ENCODE data around the gene FYB2. TPM values are rescaled to one million over a fixed set of nuclear protein-coding genes. Genes with fewer than 3 reads are reported as not detected.

Gene FYB2
- total and polyA plus RNA-seq, 2 experiments from 2014 or later = 15.5 to 18.6 TPM

DNA sequence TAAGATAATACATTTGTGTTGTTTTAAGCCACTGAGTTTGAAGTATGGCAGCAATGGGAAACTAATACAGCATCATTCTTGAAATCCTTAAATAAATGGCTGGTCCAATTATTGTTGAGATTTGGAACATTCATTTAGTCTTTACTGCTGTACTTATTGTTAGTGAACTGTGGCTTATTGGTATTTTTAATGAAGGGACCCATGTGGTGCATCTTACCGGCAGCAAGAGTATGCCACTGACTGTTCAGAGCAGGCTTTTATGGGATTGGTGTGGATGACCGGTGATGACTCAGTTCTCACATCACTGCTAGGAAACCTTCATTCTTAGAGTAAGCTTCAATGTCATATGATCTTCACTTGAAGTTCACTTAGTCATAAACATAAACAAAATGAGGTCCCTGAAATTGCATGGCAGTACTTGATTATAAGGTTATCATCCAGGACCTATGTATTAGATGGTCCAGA, 142.6 kb downstream of the FYB2 start:
- Histone ChIP-seq H3K9me3 (ENCODE audit: low read depth) (no peaks in the 10 kb centered on the region), H2AFZ (no peak overlapping the region), H4K20me1 (ENCODE audit: insufficient read depth, poor library complexity, severe bottlenecking) (no peaks in the 10 kb centered on the region), H3K27me3 (no peaks in the 10 kb centered on the region), H3K4me1 (ENCODE audit: insufficient read depth) (no peaks in the 10 kb centered on the region), H3K36me3 (replicated peaks; ENCODE audit: insufficient read depth, low read depth) (no peaks in the 10 kb centered on the region), H3K9me2 (replicated peaks; ENCODE audit: insufficient read depth) (no peaks in the 10 kb centered on the region), H3K27ac (no peak overlapping the region), H3K4me2 (no peak overlapping the region), H3K4me3 (no peak overlapping the region), H3K79me2 (no peaks in the 10 kb centered on the region)
- no peak for TF ChIP-seq EZH2 (IDR thresholded peaks at IDR 0.05; ENCODE audit: borderline replicate concordance)
- TF ChIP-seq, protein P1, sequence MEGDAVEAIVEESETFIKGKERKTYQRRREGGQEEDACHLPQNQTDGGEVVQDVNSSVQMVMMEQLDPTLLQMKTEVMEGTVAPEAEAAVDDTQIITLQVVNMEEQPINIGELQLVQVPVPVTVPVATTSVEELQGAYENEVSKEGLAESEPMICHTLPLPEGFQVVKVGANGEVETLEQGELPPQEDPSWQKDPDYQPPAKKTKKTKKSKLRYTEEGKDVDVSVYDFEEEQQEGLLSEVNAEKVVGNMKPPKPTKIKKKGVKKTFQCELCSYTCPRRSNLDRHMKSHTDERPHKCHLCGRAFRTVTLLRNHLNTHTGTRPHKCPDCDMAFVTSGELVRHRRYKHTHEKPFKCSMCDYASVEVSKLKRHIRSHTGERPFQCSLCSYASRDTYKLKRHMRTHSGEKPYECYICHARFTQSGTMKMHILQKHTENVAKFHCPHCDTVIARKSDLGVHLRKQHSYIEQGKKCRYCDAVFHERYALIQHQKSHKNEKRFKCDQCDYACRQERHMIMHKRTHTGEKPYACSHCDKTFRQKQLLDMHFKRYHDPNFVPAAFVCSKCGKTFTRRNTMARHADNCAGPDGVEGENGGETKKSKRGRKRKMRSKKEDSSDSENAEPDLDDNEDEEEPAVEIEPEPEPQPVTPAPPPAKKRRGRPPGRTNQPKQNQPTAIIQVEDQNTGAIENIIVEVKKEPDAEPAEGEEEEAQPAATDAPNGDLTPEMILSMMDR (IDR thresholded peaks at IDR 0.05; ENCODE audit: poor library complexity) = no peak
- no peak for TF ChIP-seq EZH2phosphoT487 (IDR thresholded peaks at IDR 0.05; ENCODE audit: low read depth, severe bottlenecking, unreplicated experiment)
- 45% methylated on average over 2 of the region's 2 CpGs for WGBS (ENCODE audit: low lambda C conversion rate, missing lambda C conversion rate)
- peak; percentile 10 for DNase-seq (ENCODE audit: low spot score)

DNA sequence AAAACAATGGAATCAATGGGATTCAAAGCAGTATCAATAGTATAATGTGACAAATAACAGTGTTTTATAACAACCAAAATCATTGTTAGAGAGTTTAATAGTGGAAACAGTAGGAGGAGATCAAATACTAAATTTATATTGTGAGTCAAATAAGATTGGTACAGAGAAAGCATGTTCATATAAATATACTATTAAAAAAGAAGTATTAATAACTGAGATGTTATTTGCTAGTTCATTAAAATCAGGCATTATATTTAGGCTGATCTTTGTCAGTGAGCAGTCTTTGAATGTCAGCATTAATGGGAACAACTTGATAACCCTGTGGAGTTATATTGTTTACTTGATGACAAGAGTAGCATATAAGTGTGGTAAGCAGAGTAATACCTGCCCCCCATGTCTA, 143.4 kb downstream of the FYB2 start:
- Histone ChIP-seq H3K4me1 (ENCODE audit: insufficient read depth) (no peaks in the 10 kb centered on the region), H3K79me2 (no peaks in the 10 kb centered on the region), H3K27ac (no peak overlapping the region), H3K36me3 (replicated peaks; ENCODE audit: insufficient read depth, low read depth) (no peaks in the 10 kb centered on the region), H4K20me1 (ENCODE audit: insufficient read depth, poor library complexity, severe bottlenecking) (no peaks in the 10 kb centered on the region), H3K27me3 (no peaks in the 10 kb centered on the region), H3K4me3 (no peak overlapping the region), H3K9me3 (ENCODE audit: low read depth) (no peaks in the 10 kb centered on the region), H2AFZ (no peak overlapping the region), H3K9me2 (replicated peaks; ENCODE audit: insufficient read depth) (no peaks in the 10 kb centered on the region), H3K4me2 (no peak overlapping the region)
- TF ChIP-seq EZH2 (IDR thresholded peaks at IDR 0.05; ENCODE audit: borderline replicate concordance) = no peak
- no peak for TF ChIP-seq EZH2phosphoT487 (IDR thresholded peaks at IDR 0.05; ENCODE audit: low read depth, severe bottlenecking, unreplicated experiment)
- TF ChIP-seq, protein P1 (IDR thresholded peaks at IDR 0.05; ENCODE audit: poor library complexity) = no peak
- no peak for DNase-seq (ENCODE audit: low spot score)

DNA sequence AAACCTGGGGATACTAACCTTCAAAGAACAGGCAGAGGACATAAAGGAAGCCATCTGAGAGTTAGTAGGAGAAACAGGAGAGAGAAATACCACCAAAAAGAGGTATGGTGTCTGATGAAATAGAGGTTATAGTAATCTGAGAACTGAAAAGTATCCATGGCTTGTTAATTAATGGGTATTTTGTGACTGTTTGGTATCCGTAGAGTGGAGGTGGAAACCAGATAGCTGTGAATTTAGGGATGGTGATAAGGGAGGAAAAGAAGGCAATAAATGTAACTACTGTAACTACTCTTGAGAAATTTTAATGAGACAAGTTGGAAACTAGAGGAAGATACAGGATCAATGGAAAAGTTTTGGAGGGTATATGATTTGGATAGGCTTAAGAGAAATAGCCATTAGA, 146.6 kb downstream of the FYB2 start:
- Histone ChIP-seq H2AFZ (no peak overlapping the region), H4K20me1 (ENCODE audit: insufficient read depth, poor library complexity, severe bottlenecking) (no peaks in the 10 kb centered on the region), H3K4me2 (no peak overlapping the region), H3K79me2 (no peaks in the 10 kb centered on the region), H3K9me2 (replicated peaks; ENCODE audit: insufficient read depth) (no peaks in the 10 kb centered on the region), H3K4me1 (ENCODE audit: insufficient read depth) (no peaks in the 10 kb centered on the region), H3K27ac (no peak overlapping the region), H3K36me3 (replicated peaks; ENCODE audit: insufficient read depth, low read depth) (no peaks in the 10 kb centered on the region), H3K27me3 (no peaks in the 10 kb centered on the region), H3K4me3 (no peak overlapping the region), H3K9me3 (ENCODE audit: low read depth) (no peaks in the 10 kb centered on the region)
- WGBS (ENCODE audit: low lambda C conversion rate, missing lambda C conversion rate) = 100% methylated on average over 1 of the region's 1 CpG
- TF ChIP-seq EZH2 (IDR thresholded peaks at IDR 0.05; ENCODE audit: borderline replicate concordance) (no peak), EZH2phosphoT487 (IDR thresholded peaks at IDR 0.05; ENCODE audit: low read depth, severe bottlenecking, unreplicated experiment) (no peak)
- TF ChIP-seq, protein P1 (IDR thresholded peaks at IDR 0.05; ENCODE audit: poor library complexity) = no peak
- DNase-seq (ENCODE audit: low spot score) = no peak

DNA sequence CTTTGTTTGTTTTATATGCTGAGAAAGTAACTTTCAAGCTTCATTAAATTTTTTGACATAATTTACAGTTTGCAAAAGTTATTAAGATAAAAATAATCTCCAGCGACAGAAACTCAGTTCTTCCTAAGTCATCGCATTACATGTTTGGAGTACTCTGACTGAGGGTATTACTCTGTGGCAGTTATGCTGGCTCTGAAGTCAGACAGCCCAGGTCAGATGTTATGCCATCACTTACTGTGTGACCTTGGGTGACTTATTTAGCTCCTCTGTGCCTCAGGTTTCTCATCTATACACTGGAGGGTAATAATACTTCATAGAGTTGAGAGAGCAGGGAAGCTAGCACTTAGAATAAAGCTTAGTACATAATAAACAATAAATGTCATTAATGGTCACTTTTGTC, 147.7 kb downstream of the FYB2 start:
- no peaks in the 10 kb centered on the region for H3K9me2 ChIP-seq (replicated peaks; ENCODE audit: insufficient read depth)
- no peaks in the 10 kb centered on the region for H4K20me1 ChIP-seq (ENCODE audit: insufficient read depth, poor library complexity, severe bottlenecking)
- no peaks in the 10 kb centered on the region for H3K79me2 ChIP-seq
- no peak overlapping the region for H3K4me2 ChIP-seq
- H3K4me1 ChIP-seq (ENCODE audit: insufficient read depth) = no peaks in the 10 kb centered on the region
- H3K9me3 ChIP-seq (ENCODE audit: low read depth) = no peaks in the 10 kb centered on the region
- no peak overlapping the region for H2AFZ ChIP-seq
- H3K27me3 ChIP-seq = no peaks in the 10 kb centered on the region
- no peak overlapping the region for H3K27ac ChIP-seq
- DNase-seq (ENCODE audit: low spot score) = no peak
- TF ChIP-seq, protein P1 (IDR thresholded peaks at IDR 0.05; ENCODE audit: poor library complexity) = no peak
- no peak for TF ChIP-seq EZH2phosphoT487 (IDR thresholded peaks at IDR 0.05; ENCODE audit: low read depth, severe bottlenecking, unreplicated experiment)
- TF ChIP-seq EZH2 (IDR thresholded peaks at IDR 0.05; ENCODE audit: borderline replicate concordance) = no peak
- H3K36me3 ChIP-seq (replicated peaks; ENCODE audit: insufficient read depth, low read depth) = no peaks in the 10 kb centered on the region
- no peak overlapping the region for H3K4me3 ChIP-seq
- WGBS (ENCODE audit: low lambda C conversion rate, missing lambda C conversion rate) = 94% methylated on average over 2 of the region's 2 CpGs
